NCI-H1105 (cell line): ENCODE results near the gene TYSND1.
"Not testable (repeated sequence)": the region's sequence is repeated elsewhere in the genome, so short reads cannot be mapped to it uniquely, and the experiment has no call there.

Experiments used
- DNase-seq: peaks from one replicate; lab custom pipeline; 2025; lab: John Stamatoyannopoulos, UW

The TYSND1 gene

DNA sequence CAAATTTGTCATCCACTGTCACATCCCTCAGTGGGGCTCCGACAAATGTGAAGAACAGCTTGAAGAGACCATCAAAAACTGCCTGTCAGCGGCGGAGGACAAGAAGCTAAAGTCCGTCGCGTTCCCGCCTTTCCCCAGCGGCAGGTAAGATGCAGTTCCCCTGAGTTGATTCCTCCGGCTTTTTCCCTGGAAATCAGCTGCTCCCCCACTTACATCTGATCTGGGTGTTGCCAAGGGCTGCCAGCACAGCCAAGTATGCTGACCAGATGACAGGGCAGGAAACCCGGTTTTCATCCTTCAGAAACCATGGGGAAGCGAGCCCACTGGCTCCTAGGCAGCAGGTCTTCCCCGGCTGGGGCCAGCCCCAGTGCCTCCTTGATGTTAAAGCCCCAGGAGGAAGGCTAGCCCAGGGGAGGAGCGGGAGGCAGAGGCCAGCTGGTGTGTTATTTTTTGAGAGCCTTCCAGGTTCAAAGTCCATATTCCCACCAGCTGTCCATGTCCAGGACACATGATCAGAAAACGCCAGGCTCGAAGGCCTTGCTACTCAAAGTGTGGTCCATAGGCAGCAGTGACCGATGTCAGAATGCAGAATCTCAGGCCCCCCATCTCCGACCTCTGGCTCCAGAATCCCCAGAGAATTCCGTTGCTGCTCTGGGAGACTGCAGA, 37.3 kb downstream of the TYSND1 start:
- no peak for DNase-seq

DNA sequence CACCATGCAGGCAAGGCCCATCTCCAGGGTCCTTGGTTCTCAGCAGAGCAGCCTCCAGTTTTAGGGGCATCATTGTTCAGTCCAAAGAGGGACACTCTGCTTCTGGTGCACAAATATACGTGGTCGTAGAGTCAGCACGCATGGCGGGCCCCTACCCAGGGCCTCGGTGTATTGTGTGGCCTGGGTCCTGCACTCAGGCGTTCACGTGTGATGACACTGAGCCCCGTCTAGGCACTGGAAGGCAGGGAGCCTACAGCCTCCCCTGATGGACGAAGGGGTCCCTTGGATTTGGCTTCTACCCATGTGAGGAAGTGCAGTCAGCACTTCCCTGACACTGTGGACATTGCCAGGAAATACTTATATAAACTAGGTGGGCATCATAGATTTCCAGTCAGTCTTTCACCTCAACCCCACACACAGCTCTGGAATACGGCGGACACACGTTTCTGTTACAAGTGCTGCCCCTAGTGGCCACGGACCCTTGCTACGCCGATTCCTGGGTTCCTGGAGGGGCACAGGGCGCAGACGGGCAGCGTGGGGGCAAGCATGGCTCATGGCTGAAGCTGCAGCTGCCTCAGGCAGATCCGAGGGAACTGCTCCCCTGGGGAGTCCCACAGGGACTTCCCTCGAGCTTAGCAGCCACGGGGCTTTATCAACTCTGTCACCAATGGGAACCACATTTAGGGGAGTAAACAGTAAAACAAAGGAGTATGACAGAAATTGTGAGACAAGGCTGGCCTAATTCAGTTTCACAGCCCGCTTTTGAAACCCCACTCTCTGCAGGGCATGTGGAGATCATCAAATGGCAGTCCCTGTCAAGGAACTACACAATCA, 39.3 kb downstream of the TYSND1 start:
- no peak for DNase-seq

DNA sequence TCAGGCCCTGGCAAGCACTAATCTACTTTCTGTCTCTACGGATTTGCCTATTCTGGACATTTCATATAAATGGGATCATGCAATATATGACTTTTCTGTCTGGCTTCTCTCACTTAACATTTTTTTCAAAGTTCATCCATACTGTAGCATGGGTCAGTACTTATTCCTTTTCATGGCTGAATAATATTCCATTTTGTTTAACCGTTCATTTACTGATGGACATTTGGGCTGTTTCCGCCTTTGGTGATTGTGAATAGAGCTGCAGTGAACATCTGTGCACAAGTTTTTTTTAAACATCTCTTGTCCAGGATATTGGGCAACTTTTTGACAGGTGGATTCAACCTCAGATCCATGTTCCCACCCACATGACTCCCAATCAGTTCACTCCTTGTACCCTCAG, 44.8 kb downstream of the TYSND1 start:
- no peak for DNase-seq

DNA sequence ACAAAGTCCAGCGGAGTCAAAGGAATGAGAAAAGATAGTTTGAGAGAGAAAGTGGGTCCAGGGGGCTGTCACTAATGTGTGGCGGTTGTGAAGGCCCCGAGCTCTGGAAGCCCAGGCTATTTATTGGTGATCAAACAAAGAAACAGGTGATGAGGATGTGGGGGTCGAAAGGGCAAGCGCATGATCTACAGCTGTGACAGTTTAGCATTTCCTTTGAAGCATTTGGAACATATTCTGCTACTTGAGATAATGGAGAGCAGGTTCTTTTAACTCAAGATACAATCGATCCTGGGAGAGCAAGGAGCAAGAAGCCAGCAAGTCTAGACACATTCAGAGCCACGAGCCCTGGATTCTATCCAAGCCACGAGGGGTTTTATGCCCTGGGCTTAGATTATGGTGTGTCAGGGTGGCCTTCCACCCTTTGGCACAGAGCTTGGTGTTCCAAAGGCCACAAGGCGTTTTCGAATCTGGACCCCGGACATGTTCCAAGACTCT, 45.4 kb downstream of the TYSND1 start:
- DNase-seq: not testable (repeated sequence)

DNA sequence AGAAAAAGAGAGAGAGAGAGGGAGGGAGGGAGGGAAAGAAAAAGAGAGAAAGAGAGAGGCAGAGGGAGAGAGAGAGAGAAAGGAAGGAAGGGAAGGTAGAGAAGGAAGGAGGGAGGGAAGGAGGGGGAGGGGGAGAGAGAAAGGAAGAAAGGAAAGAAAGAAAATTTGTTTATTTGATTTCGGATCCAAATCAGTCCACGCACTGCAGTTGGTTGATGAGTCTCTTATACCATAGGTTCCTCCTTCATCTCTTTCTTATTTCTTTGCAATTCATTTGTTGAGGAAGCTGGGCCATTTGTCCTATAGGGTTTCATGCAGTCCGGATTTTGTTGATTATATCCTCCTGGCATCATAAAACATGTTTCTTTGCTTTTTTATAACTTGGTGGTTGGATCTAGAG, 48.2 kb downstream of the TYSND1 start:
- no peak for DNase-seq

DNA sequence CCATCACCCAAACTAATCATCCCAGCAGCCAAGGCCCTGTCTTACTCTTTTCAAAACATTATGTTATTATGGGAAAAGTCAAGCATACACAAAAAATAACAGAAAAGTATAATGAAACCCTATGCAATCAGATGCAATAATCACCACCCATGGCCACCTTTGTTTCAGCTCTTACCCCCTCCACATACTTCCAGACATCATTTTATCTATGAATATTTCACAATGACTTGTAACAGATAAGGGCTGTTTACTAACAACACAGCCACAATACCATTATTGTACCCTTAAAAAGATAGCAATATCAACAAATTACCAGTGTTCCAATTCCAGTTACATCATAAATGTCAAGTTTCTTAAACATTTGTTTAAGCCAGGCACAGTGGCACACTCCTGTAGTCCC, 49.0 kb downstream of the TYSND1 start:
- no peak for DNase-seq

DNA sequence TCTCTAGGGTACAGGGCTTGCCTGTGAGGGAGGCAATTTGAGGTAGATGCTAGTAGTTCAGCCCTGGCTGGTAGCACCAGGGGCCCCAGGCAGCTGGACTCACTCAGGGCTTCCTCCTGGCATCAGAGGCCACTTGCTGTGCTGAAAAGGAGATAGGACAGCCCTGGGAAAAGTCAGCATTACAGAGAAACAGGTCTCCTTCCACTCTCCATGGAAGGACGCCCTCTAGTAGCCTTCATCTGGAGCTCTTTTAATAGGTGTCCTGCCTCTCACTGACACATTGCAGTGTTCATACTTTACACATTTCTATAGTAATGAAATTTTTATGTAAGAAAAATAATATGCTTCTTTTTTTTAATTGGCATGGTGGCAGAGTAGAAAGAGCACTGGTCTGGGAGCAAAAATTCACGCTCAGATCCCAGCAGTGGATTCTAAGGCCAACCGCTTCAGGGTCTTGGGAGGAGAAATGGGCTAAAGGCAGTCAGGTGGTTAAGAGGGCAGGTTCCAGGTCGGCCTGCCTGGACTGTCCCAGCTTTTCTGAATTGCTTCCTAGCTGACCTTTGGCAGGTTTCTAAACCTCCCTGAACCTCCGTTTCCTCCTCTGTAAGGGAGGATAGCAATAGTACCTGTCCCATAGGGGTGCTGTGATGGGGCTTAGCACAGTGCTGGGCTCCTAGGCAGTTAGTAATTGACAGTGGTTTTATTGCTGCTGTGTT, 49.6 kb downstream of the TYSND1 start:
- DNase-seq: no peak

DNA sequence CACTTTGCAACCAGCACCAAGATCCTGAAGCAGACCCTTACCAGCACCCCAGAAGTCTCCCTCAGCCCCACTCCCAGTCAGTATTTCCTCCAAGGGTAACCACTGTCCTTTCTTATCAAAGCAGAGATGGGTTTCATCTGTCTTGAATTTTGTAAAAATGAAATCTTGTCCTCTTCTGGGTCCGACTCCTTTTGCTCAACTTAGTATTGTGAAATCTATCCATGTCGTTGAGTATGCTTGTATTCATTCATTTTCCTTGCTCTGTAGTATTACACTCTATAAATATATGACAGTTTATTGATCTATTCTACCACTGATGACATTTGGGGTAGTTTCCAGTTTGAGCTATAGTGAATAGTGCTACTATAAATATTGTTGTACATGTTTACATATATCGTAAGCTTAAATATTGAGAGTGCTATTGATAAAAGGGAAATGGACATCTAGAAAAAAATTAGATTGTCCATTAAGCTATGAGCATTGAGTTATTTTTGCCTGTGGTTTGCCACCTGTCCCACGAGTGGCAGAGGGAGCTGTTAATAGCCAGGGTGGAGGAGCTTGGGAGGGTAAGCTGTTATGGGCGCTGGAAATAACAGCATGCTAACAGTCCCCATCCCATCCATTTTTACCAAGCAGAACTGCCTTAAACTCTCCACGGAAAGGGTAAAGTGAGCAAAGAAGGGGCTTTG, 50.3 kb downstream of the TYSND1 start:
- no peak for DNase-seq

DNA sequence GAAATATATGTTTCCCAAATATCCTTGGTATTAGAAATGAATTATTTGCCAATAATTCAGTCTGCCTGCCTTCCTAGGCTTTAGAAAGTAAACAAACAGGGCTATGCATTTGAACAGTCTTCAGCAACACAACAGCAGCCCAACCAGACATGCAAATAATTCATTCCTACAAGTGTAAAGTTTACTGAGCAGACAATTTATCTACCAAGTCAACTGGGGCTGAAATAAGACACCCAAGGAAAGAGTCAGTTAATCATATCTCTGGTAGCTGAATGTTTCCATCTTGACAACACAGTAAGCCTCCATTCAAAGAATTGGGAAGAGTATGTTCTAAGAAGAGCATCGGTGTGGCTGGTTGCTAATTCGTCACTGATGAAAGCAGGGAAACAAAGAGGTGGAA, 52.2 kb downstream of the TYSND1 start:
- DNase-seq: no peak

DNA sequence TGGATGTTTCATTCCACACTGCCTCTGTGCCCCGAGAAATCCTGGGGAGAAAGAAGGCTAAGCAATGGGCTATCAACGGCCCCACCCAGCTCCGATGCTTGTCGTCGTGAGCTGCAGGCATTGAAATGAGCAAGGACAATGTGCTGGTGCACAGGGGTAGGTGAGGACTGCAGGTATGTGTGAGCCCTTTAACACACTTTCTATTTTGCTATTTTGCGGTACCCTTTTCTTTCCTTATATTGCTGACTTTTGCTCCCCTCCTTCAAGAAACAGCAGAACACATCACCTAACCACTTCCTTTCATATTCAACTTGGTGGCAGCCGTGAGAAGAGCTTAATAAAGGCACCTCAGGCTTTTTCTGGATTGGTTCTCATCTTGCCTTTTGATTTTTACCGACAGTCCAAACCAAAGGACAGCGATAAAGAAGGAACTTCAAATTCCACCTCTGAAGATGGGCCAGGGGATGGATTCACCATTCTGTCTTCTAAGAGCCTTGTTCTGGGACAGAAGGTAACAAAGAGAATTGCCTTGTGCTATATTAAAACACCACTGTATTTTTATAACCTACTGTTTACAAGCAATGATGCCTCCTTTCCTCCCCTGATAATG, 53.1 kb downstream of the TYSND1 start:
- no peak for DNase-seq

DNA sequence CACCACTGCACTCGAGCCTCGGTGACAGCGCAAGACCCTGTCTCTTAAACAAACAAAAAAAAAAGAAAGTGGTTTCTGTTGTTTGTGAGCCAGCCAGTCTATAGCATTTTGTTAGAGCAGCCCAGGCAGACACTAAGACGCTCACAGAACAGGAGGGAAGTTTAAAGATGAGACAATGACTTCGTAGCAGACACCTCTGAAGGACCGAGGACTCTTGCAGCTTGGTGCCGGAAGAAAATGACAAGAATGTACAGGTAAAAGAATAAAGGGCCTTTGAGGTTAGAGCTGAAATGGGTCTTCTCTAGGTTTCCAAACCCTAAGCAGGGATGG, 54.1 kb downstream of the TYSND1 start:
- DNase-seq: no peak

DNA sequence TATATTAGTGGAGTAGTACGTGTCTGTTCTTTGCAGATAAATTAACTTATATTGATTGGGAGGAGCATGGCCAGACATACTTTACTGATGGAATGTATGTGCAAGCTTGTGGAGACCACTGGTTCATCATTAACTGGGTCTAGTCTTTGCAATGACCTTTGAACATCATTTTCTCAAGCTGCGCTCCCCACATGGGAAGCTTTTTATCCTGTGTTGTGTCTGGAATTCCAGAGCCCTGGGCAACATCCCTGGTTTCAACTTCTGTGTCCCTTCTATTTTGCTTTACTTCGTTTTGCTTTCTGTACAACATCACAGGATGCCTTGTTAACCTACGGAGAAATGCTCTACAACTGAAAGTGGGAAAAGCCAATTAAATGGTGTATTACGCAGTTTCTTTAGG, 55.5 kb downstream of the TYSND1 start:
- DNase-seq: no peak

DNA sequence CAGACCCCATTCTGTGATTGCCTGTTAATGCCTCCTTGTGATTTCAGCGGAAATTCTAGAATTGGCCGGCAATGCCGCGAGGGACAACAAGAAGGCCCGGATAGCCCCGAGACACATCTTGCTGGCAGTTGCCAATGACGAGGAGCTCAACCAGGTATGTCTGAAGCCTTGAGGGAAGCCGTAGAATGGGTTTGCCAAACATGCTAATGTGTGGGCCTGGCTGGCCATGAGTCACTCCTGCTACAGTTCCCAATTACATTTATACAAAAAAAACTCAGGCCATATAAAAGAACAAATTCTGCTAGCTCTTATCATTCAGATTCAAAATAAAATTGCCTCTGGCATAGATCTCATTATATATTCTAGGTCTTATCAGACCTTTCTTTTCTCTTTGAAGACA, 56.5 kb downstream of the TYSND1 start:
- DNase-seq: no peak

DNA sequence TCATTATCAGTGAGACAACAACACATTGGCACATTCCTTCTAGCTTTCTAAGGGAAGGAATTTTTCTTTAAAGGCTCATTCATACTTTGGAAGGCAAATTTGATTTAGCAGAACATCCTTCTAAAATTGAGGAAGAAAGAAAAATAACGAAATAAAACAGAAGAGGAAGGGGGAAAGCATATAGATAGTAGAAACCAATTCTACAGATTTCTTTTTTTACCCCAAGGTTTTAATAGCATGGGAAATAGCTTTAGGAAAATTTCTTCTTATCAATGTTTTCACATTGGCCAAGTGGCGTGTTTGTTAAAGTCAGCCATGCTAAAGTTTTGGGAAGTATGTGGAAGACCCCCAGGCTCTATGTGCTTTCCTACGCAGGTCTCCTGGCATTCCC, 58.2 kb downstream of the TYSND1 start:
- DNase-seq: no peak
